Upper lobe of right lung (tissue), 1 donor: Measurements from ENCODE around the gene RUNX1. TPM values are rescaled to one million over a fixed set of nuclear protein-coding genes. Genes with fewer than 3 reads are reported as not detected.

ENCODE experiments used
- ATAC-seq: fragments of 200-7000 bp; cut with Tn5 transposase; one replicate; pipeline ENCODE4 v1.9.1; 2020; ENCODE audit warnings: mild to moderate bottlenecking, moderate library complexity
- DNase-seq: peaks from one replicate; pipeline ENCODE4 v3.0.0-alpha.2; 2020
- H3K27ac ChIP-seq: fragments of 200-600 bp; one replicate; pipeline ENCODE4 v1.8.0; 2022
- H3K27me3 ChIP-seq: fragments of 200-600 bp; one replicate; pipeline ENCODE4 v1.8.0; 2022; ENCODE audit warnings: mild to moderate bottlenecking
- H3K36me3 ChIP-seq: fragments of 200-600 bp; one replicate; pipeline ENCODE4 v1.8.0; 2022
- H3K4me1 ChIP-seq: fragments of 200-600 bp; one replicate; pipeline ENCODE4 v1.8.0; 2022
- H3K4me3 ChIP-seq: fragments of 200-600 bp; one replicate; pipeline ENCODE4 v1.8.0; 2022; ENCODE audit warnings: mild to moderate bottlenecking
- H3K9me3 ChIP-seq: fragments of 200-600 bp; one replicate; pipeline ENCODE4 v1.8.0; 2022
- intact Hi-C: fragments of 100-400 bp; cut with DNase I; formaldehyde crosslinking; loops from one replicate; pipeline ENCODE4 v1.11.0; 2022
- total RNA-seq: library from RNA; stranded (reverse); fragmentation: NEBNext Ultra II Directional; extraction: Animal tissue kit (Norgen Biotek cat#: 25700); gene quantifications from one replicate; pipeline ENCODE4 v1.2.1, GENCODE V29; 2021
- TF ChIP-seq, protein P1 (sequence below): fragments of 200-600 bp; IDR thresholded peaks from one replicate; pipeline ENCODE4 v1.8.0; 2022; ENCODE audit warnings: antibody characterized with exemption
- donor health status: DM: no; HTN: yes; CAD: no; lungs with severe emphysema.

The RUNX1 gene
- total RNA-seq, 1 donor from 2014 or later: 86.9 TPM

DNA sequence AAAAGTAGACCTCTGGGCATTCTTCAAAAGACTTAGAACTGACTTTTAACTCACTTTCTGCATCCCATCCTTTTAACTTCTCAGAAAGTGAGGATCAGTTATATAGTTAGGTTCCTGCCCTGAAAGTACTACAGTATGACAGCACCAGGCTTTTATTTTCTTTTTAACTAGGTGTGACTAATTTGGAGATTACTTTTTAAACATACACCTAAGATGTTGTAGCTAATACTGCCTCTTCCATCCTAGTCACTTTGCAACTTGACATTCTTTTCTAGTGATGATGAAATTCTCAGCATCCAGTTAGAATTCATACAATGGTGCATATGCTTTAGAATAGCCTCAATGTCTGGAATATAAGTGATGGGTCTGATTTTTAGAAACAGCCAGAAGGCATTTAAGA, 24.6 kb downstream of the RUNX1 start:
- no peak for ATAC-seq
- intact Hi-C loops: no loop called here
- TF ChIP-seq, protein P1, sequence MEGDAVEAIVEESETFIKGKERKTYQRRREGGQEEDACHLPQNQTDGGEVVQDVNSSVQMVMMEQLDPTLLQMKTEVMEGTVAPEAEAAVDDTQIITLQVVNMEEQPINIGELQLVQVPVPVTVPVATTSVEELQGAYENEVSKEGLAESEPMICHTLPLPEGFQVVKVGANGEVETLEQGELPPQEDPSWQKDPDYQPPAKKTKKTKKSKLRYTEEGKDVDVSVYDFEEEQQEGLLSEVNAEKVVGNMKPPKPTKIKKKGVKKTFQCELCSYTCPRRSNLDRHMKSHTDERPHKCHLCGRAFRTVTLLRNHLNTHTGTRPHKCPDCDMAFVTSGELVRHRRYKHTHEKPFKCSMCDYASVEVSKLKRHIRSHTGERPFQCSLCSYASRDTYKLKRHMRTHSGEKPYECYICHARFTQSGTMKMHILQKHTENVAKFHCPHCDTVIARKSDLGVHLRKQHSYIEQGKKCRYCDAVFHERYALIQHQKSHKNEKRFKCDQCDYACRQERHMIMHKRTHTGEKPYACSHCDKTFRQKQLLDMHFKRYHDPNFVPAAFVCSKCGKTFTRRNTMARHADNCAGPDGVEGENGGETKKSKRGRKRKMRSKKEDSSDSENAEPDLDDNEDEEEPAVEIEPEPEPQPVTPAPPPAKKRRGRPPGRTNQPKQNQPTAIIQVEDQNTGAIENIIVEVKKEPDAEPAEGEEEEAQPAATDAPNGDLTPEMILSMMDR: no peak

GRCh38 chr21:35024071-35024420, 25.1 kb downstream of the RUNX1 start:
- no peak for DNase-seq
- H3K4me3 ChIP-seq: no peak overlapping the region
- H3K36me3 ChIP-seq: no peaks in the 10 kb centered on the region
- H3K9me3 ChIP-seq: no peaks in the 10 kb centered on the region
- TF ChIP-seq, protein P1: no peak
- peaks cover 14% of the 10 kb centered on the region for H3K4me1 ChIP-seq
- H3K27ac ChIP-seq: no peak overlapping the region
- ATAC-seq: no peak
- no peaks in the 10 kb centered on the region for H3K27me3 ChIP-seq
- intact Hi-C loops: no loop called here

More for the DNA sequence above, 24.6 kb downstream of the RUNX1 start:
- H3K4me1 ChIP-seq: peaks cover 14% of the 10 kb centered on the region
- no peak overlapping the region for H3K27ac ChIP-seq
- H3K27me3 ChIP-seq: no peaks in the 10 kb centered on the region
- no peaks in the 10 kb centered on the region for H3K9me3 ChIP-seq
- no peak overlapping the region for H3K4me3 ChIP-seq
- no peak for DNase-seq
- no peaks in the 10 kb centered on the region for H3K36me3 ChIP-seq

- H3K27ac ChIP-seq: no peak overlapping the region
- H3K4me3 ChIP-seq: no peak overlapping the region
- intact Hi-C loops: no loop called here
- H3K4me1 ChIP-seq: peaks cover 14% of the 10 kb centered on the region
- no peaks in the 10 kb centered on the region for H3K27me3 ChIP-seq
- H3K36me3 ChIP-seq: no peaks in the 10 kb centered on the region
- ATAC-seq: no peak
- H3K9me3 ChIP-seq: no peaks in the 10 kb centered on the region
- TF ChIP-seq, protein P1: no peak
- DNase-seq: no peak
Observed at GRCh38 chr21:35023396-35024070, 25.6 kb downstream of the RUNX1 start.

DNA sequence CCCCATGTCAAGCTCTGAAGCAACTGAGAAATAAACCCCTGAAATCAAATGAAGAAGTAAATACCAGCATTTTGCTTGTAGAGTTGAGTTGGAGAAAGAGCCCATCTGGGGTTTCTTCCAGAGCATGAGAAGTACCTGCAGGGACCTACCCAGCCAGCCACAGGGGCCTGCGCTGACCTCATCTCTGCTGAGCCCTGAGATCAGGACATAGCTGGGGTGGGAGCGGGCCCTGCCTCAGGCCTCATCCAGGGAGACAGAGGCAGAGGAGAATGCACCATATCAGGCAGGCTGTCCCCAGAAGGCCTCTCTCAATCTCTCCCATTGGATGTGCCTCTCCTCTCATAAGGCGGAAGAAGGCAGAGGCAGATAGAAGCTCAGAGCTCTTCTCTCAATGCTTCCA, 27.6 kb downstream of the RUNX1 start:
- Histone ChIP-seq H3K4me1 (no peaks in the 10 kb centered on the region), H3K27me3 (no peaks in the 10 kb centered on the region), H3K27ac (no peak overlapping the region), H3K36me3 (no peaks in the 10 kb centered on the region), H3K4me3 (no peak overlapping the region), H3K9me3 (no peaks in the 10 kb centered on the region)
- no peak for DNase-seq
- intact Hi-C loops: no loop called here
- no peak for ATAC-seq
- TF ChIP-seq, protein P1: no peak

- DNase-seq (no peak), ATAC-seq (no peak)
- Histone ChIP-seq H3K36me3 (no peaks in the 10 kb centered on the region), H3K9me3 (no peaks in the 10 kb centered on the region), H3K27me3 (no peaks in the 10 kb centered on the region), H3K4me1 (no peaks in the 10 kb centered on the region), H3K4me3 (no peak overlapping the region), H3K27ac (no peak overlapping the region)
- TF ChIP-seq, protein P1: no peak
- intact Hi-C loops: no loop called here
Observed at GRCh38 chr21:35020902-35021301, 28.2 kb downstream of the RUNX1 start.

GRCh38 chr21:35020436-35020835, 28.7 kb downstream of the RUNX1 start:
- ATAC-seq (no peak), DNase-seq (no peak)
- H3K36me3 ChIP-seq: no peaks in the 10 kb centered on the region
- TF ChIP-seq, protein P1: no peak
- intact Hi-C loops: no loop called here
- H3K9me3 ChIP-seq: no peaks in the 10 kb centered on the region
- H3K4me3 ChIP-seq: no peak overlapping the region
- H3K27me3 ChIP-seq: no peaks in the 10 kb centered on the region
- no peaks in the 10 kb centered on the region for H3K4me1 ChIP-seq
- no peak overlapping the region for H3K27ac ChIP-seq
